GM18526 (cell line): ENCODE data around the gene POSTN.

ENCODE experiments used
- POLR2A ChIP-seq: IDR thresholded peaks from 3 replicates; pipeline ENCODE4 v1.6.1; 2011; ENCODE audit not compliant: insufficient read length; ENCODE audit errors: extremely low read depth

POSTN gene

GRCh38 chr13:37608750-37609339 lies 10.3 kb upstream of the POSTN start:
- no peak for TF ChIP-seq POLR2A

GRCh38 chr13:37602733-37603381 lies 4.3 kb upstream of the POSTN start:
- no peak for TF ChIP-seq POLR2A

DNA sequence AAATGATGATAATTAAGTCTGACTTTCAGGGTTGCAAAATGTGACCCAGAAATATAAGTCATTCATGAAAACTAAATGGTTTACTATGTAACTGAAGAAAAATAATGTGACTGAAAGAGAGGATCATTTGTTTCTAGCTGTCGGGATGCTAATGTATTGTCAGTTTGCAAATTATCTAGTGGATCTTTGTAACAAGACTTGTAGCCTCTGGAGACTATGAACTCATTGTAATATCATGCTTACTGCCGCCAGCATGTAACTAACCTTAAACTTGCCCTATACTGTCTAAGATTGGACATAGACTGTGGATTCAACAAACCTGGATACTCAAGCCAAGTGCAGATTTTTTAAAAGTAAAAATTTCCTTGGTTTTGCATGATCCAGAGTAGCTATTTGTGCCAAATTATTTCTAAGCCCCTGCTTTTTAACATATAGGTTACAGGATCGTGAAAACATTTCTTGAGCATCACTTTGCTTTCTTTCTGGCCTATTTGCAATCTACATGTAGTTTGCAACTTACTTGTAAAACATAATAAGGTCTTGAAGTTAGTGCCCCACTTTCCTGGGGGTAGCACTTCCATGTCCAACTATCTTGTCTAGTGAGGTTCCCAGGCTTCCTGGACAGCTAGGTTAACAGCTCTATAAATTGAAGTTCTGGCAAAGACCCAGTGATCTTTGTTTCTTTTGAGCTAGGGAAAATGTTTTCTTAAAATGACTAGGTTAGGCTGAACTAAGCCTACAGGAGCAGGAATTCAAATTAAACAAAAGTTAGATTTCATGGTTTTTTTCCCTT lies 3.3 kb upstream of the POSTN start:
- no peak for TF ChIP-seq POLR2A

- TF ChIP-seq POLR2A, result no peak
Measured at GRCh38 chr13:37599519-37599918, 951 bp upstream of the POSTN start.

DNA sequence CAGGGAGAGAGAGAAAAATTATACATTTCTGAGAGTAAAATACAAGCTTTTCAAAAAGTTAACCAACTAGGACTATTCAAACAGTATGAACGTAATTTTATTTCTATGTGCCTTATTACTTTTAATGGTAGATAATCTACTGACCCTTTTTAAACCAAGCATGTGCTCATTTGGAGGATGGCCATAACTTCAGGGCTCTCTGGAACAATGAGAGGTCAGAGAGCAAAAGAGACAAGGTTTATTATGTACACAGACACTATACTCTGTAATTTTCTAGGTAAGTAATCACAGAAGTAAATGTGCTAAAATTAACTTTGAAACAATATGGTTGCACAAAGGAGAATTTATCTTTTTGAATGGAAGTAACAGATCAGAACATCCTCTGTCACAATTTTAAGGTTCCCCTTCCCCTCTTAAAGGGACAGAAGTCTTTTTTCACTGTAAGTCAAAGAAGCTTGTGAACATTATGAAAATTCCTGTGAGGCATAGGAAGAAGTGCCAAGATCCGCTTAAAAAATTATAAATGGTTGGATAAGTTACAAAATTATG lies 1.0 kb downstream of the POSTN start:
- TF ChIP-seq POLR2A, result no peak

GRCh38 chr13:37596805-37597204 lies 1.8 kb downstream of the POSTN start:
- TF ChIP-seq POLR2A, result no peak

DNA sequence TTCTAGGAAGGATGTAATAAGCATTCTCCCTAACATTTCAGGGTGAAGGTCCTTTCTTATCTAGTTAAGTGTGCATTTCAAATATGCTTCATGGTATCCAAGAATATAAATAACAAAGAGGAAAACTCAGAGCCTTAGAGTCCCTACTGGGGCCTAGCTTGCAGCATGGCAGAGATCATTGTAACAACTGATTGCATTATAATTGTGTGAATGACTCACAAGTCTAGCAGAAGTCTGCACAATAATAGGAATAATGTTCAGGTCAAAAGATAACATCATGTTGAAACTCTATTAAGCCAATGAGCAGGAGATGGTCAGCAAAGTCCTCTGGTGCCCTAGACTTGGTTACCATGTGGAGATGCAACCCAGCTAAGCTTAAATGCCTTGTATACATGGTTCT lies 3.4 kb downstream of the POSTN start:
- no peak for TF ChIP-seq POLR2A

DNA sequence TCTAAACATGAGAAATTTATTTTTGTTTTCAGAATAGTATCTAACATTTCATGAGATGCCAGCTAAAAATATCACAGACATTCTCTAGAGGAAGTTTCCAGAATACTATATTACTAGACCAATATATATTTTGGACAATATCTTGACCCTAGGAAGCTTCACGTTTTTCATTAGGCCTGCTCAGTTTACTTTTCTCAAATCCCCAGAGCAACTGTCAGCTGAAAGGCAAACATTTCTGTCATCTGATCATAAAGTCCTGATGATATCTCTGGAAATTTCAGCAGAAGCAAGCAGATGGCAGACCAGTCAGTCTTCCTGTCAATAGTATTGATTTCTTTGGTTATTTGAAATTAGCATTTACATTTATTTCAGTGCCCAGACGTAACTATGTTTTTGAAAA lies 4.0 kb downstream of the POSTN start:
- no peak for TF ChIP-seq POLR2A

DNA sequence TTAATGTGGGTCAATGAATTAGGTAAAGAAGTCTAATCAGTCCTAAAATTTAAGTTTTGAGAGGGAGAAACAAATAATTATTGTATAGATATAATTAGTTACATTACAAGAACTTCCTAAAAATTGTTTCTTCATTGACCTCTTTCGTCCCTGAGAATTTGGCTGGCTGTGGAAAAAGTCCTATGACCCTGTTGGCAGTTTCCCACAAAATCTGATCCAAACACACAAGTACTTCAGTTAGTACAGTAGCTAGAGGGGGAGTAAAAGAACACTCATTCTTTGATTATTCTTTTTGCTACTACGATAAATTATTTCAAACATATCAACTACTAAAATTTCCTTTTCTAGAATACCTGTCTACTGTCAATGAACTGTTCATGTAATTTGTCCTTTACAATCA lies 11.3 kb downstream of the POSTN start:
- TF ChIP-seq POLR2A, result no peak

GRCh38 chr13:37586164-37586563 lies 12.4 kb downstream of the POSTN start:
- no peak for TF ChIP-seq POLR2A

DNA sequence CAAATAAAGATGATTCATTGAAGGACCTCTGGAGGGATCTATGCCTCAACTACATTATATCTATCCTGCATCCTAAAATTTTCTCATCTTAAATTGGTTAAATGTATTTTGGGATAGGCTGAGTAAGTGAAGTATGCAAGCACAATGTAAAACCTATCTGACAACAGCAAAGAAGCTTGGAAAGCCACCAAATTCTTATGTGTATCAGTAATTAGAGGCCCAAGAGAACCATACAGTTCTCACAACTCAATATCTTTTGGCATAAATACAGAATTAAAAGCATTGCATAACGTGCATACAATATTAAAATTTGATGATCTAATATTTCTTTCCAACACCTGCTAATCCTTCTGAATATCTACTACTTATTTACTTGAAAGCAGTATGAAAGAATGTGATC lies 13.0 kb downstream of the POSTN start:
- TF ChIP-seq POLR2A, result no peak

GRCh38 chr13:37576601-37577000 lies 22.0 kb downstream of the POSTN start:
- no peak for TF ChIP-seq POLR2A

- no peak for TF ChIP-seq POLR2A
Measured at GRCh38 chr13:37565425-37565824, 33.1 kb downstream of the POSTN start.

GRCh38 chr13:37561031-37561430 lies 37.5 kb downstream of the POSTN start:
- no peak for TF ChIP-seq POLR2A

DNA sequence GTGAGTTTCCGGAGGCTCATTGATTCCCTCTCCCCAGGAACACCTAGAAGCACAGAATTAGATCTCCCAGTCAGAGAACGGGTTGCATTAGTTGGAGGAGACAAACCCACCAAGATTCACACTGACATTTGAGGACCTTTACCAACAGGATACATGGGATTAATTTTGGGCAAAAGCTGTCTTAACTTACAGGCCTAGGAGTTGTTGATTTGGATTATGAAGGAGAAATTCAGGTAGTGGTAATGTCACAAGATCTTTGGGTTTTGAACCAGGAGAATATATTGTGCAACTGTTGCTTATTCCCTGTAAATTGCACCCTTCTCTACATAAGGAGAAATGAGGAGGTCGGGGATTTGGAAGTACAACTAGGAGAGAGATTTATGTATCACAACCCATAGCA lies 38.0 kb downstream of the POSTN start:
- no peak for TF ChIP-seq POLR2A

GRCh38 chr13:37546087-37546486 lies 52.5 kb downstream of the POSTN start:
- no peak for TF ChIP-seq POLR2A

- TF ChIP-seq POLR2A, result no peak
Measured at GRCh38 chr13:37544995-37545394, 53.6 kb downstream of the POSTN start.
